NCI-H526 treated with DMSO at 0.1 percent for 48 hours (cell line): ENCODE results near the gene ST6GALNAC2.
"Not testable (repeated sequence)": the region's sequence is repeated elsewhere in the genome, so short reads cannot be mapped to it uniquely, and the experiment has no call there.

Experiments
- DNase-seq: peaks from one replicate; lab custom pipeline; 2025; lab: John Stamatoyannopoulos, UW

ST6GALNAC2 gene

DNA sequence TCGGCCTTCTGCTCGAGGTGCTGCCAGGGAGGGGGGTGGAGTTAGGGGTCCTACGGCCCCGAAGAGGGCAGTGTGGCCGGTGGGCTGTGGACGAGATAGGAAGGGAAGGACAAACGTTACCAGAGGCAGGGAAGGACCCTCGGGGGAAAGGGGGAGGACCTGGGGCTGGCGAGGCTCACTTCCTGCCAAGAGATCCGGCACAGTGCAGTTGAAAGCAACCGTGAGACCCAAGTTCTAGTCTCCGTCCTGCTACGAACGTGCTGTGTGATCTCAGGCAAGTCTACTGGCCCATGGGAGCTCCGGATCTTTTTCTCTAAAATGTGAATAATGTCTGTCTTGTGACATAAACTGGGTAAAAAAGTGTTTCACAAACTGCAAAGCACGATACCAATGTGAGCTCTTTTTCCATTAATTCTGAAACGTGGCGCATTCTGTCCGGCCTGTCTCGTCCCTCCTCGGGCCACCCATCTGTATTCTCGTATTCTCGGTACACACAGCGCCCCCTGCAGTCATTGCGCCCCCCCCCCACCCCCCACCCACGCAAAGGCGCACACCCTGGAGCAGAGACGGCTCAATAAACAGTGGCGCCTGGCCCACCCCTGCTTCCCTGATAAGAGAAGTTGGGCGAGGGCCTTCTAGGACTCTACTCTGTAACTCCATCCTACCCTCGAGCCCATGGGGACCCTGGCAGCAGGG lies 57.0 kb downstream of the ST6GALNAC2 start:
- DNase-seq, result no peak

- no peak for DNase-seq
Observed at GRCh38 chr17:76528156-76528527, 57.5 kb downstream of the ST6GALNAC2 start.

DNA sequence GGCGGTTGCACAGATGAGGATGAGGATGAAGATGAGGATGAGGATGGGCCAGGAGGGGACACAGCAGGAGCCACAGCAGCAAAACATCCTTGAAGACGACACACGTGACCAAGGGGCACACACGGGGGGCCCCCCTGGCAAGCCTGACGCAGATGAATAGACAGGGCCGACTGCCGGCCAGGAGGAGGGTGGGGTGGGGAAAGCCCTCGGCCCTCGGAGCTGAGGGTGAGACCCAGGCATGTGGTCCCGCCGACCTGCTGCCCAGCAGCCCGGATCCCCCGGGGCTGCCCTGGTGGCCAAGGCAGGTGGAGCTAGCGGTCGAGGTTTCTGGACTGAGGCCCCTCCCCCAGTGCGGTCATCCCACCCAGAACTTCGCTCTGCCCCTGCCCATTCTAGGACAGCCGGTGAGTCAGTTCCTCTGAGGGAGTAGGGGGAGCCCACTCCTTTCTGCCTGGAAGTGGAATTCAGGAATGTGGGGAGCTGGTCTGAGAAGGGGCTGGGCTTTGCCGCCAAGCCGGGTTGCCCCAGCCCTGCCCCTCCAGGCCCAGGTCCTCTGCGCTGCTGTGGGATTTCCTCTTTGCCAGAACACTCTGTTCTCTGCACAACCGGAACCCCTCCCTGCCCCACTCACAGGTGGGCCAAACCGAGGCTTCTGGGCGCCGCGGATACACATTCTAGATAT lies 58.1 kb downstream of the ST6GALNAC2 start:
- no peak for DNase-seq

GRCh38 chr17:76527016-76527415 lies 58.6 kb downstream of the ST6GALNAC2 start:
- not testable (repeated sequence) for DNase-seq

DNA sequence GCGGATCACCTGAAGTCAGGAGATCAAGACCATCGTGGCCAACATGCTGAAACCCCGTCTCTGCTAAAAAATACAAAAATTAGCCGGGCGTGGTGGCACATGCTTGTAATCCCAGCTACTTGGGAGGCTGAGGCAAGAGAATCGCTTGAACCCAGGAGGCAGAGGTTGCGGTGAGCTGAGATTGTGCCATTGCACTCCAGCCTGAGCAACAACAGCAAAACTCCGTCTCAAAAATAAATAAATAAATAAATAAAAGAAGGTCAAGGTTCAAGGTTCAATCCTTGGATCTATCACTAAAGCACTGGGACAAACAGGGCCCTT lies 60.2 kb downstream of the ST6GALNAC2 start:
- not testable (repeated sequence) for DNase-seq

GRCh38 chr17:76524598-76525512 lies 60.8 kb downstream of the ST6GALNAC2 start:
- no peak for DNase-seq

GRCh38 chr17:76523084-76524037 lies 62.3 kb downstream of the ST6GALNAC2 start:
- peak; percentile 34 for DNase-seq

GRCh38 chr17:76521683-76522082 lies 64.0 kb downstream of the ST6GALNAC2 start:
- not testable (repeated sequence) for DNase-seq

DNA sequence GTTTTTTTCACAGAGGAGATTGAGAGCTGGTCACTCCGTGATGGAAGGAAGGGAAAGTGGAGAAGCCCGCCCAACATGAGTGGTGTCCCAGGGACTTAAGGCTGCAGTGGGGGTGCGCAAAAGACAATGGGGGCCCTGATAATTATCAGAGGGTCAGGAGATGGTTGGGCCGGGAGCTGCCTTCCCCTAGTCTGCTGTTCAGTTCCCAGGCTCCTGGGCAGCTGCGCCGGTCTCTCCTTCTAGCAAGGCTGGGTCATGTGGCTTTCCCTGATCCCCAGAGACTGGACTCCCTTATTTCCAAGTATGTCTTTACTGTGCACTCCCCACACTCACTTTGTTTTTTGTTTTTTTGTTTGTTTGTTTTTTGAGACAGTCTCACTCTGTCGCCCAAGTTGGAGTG lies 64.4 kb downstream of the ST6GALNAC2 start:
- DNase-seq, result no peak

- no peak for DNase-seq
Observed at GRCh38 chr17:76519048-76519966, 66.4 kb downstream of the ST6GALNAC2 start.

DNA sequence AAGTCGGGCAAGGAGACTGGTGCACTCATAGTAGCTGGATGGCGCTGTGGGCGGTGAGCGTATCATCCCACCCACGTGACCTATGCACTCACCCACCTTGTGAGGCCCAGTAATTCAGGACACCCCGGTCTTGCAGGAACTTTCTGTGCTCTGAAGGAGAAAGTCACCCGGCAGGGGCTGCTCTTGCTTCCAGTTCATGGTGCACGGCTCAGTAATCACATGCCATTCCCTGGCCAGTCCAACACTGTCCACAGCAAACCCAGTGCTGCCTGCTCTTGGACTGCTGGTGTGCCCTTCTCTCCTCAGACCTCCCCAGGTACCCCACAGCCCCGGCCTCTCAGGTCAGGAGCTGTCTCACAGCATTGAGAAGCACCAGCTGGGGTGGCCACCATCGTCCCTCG lies 68.0 kb downstream of the ST6GALNAC2 start:
- DNase-seq, result no peak
